ENCODE data around the gene VPS26C. TPM values are rescaled to one million over a fixed set of nuclear protein-coding genes. Genes with fewer than 3 reads are reported as not detected.

Gene VPS26C
- total RNA-seq, 1 experiment from 2014 or later, result 58.0 TPM

DNA sequence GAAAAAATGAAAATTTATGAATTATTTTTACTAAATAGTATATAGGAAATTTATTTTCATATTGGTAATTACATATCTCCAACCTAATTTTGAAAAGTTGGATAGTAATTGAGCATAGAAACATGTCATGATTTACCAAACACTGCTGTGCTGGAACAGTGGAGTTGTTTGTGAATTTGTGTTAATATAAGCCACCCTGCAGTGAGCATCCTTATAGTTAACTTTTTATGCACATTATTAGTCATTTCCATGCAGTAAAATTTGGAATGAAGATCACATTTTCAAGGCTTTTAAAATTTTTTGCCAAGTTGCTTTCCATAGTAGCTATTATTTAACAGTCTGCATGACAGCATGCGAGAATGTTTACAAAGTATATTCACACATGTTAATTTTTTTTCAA, 78.3 kb downstream of the VPS26C start:
- no peak overlapping the region for H4K8ac ChIP-seq (replicated peaks; ENCODE audit: insufficient read length, low read depth, low read length)
- H2BK12ac ChIP-seq (ENCODE audit: insufficient read length, low read depth, low read length), result no peak overlapping the region
- Mint-ChIP-seq H3K27ac (no peak overlapping the region), H3K27me3 (ENCODE audit: low read depth) (no peaks in the 10 kb centered on the region), H3K36me3 (ENCODE audit: insufficient read depth in 1 of 3, low read depth in 3 of 3) (peaks cover 8 to 27% (median 18%) of the 10 kb centered on the region in 3 experiments; a peak in 6 of 7 replicates), H3K9me3 (no peaks in the 10 kb centered on the region), H3K4me3 (no peak overlapping the region), H3K4me1 (peaks cover 11 to 12% of the 10 kb centered on the region in 2 experiments)
- no peaks in the 10 kb centered on the region for H3K9me3 ChIP-seq (ENCODE audit: control insufficient read depth, low read depth, low read length)
- H2BK120ac ChIP-seq (ENCODE audit: low read depth, low read length, poor library complexity, severe bottlenecking), result no peak overlapping the region
- H2BK5ac ChIP-seq (ENCODE audit: insufficient read length, low read length), result no peak overlapping the region
- no peak overlapping the region for H2BK15ac ChIP-seq (ENCODE audit: low read depth, low read length)
- no peaks in the 10 kb centered on the region for H3K79me1 ChIP-seq (ENCODE audit: insufficient read depth, low read depth, low read length, poor library complexity, severe bottlenecking)
- H3K4ac ChIP-seq (ENCODE audit: low read depth, low read length), result no peak overlapping the region
- no peak overlapping the region for H3K9ac ChIP-seq (ENCODE audit: extremely low read depth, insufficient read length, low read length)
- H2BK20ac ChIP-seq (ENCODE audit: low read depth, low read length, poor library complexity, severe bottlenecking), result no peak overlapping the region
- H3K27ac ChIP-seq (ENCODE audit: insufficient read length, low read depth, low read length), result no peak overlapping the region
- H3K23me2 ChIP-seq (ENCODE audit: insufficient read length, low read depth, low read length, poor library complexity, severe bottlenecking), result no peaks in the 10 kb centered on the region
- H3K56ac ChIP-seq (ENCODE audit: insufficient read length, low read depth, low read length), result no peak overlapping the region
- no peak overlapping the region for H2AFZ ChIP-seq (ENCODE audit: low read length)
- no peak overlapping the region for H3K23ac ChIP-seq (ENCODE audit: insufficient read length, low read depth, low read length)
- no peak for DNase-seq
- no peak overlapping the region for H3K4me2 ChIP-seq (ENCODE audit: insufficient read depth, insufficient read length, low read length)
- no CpG with 5 or more reads among the region's 1 CpG for WGBS (ENCODE audit: extremely low coverage, insufficient read length, low lambda C conversion rate)
- H4K91ac ChIP-seq (ENCODE audit: insufficient read length, low read depth, low read length), result no peak overlapping the region
- no peaks in the 10 kb centered on the region for H3K79me2 ChIP-seq (ENCODE audit: insufficient read depth, low read length)
- H3K14ac ChIP-seq (ENCODE audit: insufficient read depth, low read length), result no peak overlapping the region
- no peak overlapping the region for H2AK5ac ChIP-seq (ENCODE audit: insufficient read length, low read length)
- no peaks in the 10 kb centered on the region for H4K20me1 ChIP-seq (ENCODE audit: control insufficient read depth, insufficient read depth, insufficient read length)
- no peak overlapping the region for H4K5ac ChIP-seq (ENCODE audit: insufficient read length, low read depth, low read length)
- H3K4me1 ChIP-seq (ENCODE audit: insufficient read depth, low read length), result no peaks in the 10 kb centered on the region
- H3K27me3 ChIP-seq (ENCODE audit: insufficient read depth, low read length), result no peaks in the 10 kb centered on the region
- H3T11ph ChIP-seq (ENCODE audit: low read length), result no peak overlapping the region
- no peak overlapping the region for H3K18ac ChIP-seq (ENCODE audit: insufficient read length, low read depth, low read length)
- TF ChIP-seq, protein P1, sequence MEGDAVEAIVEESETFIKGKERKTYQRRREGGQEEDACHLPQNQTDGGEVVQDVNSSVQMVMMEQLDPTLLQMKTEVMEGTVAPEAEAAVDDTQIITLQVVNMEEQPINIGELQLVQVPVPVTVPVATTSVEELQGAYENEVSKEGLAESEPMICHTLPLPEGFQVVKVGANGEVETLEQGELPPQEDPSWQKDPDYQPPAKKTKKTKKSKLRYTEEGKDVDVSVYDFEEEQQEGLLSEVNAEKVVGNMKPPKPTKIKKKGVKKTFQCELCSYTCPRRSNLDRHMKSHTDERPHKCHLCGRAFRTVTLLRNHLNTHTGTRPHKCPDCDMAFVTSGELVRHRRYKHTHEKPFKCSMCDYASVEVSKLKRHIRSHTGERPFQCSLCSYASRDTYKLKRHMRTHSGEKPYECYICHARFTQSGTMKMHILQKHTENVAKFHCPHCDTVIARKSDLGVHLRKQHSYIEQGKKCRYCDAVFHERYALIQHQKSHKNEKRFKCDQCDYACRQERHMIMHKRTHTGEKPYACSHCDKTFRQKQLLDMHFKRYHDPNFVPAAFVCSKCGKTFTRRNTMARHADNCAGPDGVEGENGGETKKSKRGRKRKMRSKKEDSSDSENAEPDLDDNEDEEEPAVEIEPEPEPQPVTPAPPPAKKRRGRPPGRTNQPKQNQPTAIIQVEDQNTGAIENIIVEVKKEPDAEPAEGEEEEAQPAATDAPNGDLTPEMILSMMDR (conservative IDR thresholded peaks at IDR 0.05), result no peak

All from H9 (cell line).